CD8-positive, alpha-beta memory T cell (primary cell): ENCODE measurements around the gene TCHP. TPM values are rescaled to one million over a fixed set of nuclear protein-coding genes. Genes with fewer than 3 reads are reported as not detected.

ENCODE experiments used
- CTCF ChIA-PET: fragments of 350-600 bp; sonication (Branson Sonifier 250); formaldehyde crosslinking; loops from one replicate; lab custom pipeline; 2021; ENCODE audit warnings: antibody characterized with exemption; lab: Charles Lee
- POLR2A ChIA-PET: fragments of 350-600 bp; sonication (Branson Sonifier 250); formaldehyde crosslinking; loops from one replicate; lab custom pipeline; 2021; ENCODE audit warnings: antibody characterized with exemption; lab: Charles Lee
- DNase-seq, 5 donors: peaks; one replicate each; pipeline versions ENCODE4 v3.0.0 to v3.0.0-alpha.2; 2020 to 2022; ENCODE audit warnings: mixed read lengths in 1 of 5
- H3K27ac ChIP-seq: one replicate; pipeline ENCODE4 v1.7.0; 2013; ENCODE audit warnings: low read depth, mild to moderate bottlenecking, low read length, moderate library complexity
- H3K27me3 ChIP-seq: 2 replicates; pipeline ENCODE4 v1.7.0; 2013; ENCODE audit warnings: low read length, mild to moderate bottlenecking; ENCODE audit not compliant: insufficient read depth, poor library complexity, severe bottlenecking
- H3K36me3 ChIP-seq: 2 replicates; pipeline ENCODE4 v1.7.0; 2013; ENCODE audit warnings: mild to moderate bottlenecking, low read length, moderate library complexity; ENCODE audit not compliant: insufficient read depth
- H3K4me1 ChIP-seq: 2 replicates; pipeline ENCODE4 v1.7.0; 2013; ENCODE audit warnings: mild to moderate bottlenecking, low read length, moderate library complexity; ENCODE audit not compliant: insufficient read depth
- H3K4me3 ChIP-seq: 2 replicates; pipeline ENCODE4 v1.7.0; 2013; ENCODE audit warnings: mild to moderate bottlenecking, low read length
- H3K9me3 ChIP-seq: 2 replicates; pipeline ENCODE4 v1.7.0; 2013; ENCODE audit warnings: mild to moderate bottlenecking, low read length
- H3K27ac Mint-ChIP-seq, 8 donors: one replicate each; pipeline ENCODE4 v1.8.0; 2020 to 2021; ENCODE audit warnings: mixed read lengths in 8 of 8, mild to moderate bottlenecking in 6 of 8, inconsistent platforms in 3 of 8, moderate library complexity in 3 of 8
- H3K27me3 Mint-ChIP-seq, 2 donors: one replicate each; pipeline ENCODE4 v1.8.0; 2020 to 2021; ENCODE audit warnings: mixed read lengths in 2 of 2, mild to moderate bottlenecking in 1 of 2, moderate library complexity in 1 of 2
- H3K36me3 Mint-ChIP-seq, 3 donors: one replicate each; pipeline ENCODE4 v1.8.0; 2020 to 2021; ENCODE audit warnings: mixed read lengths in 3 of 3, inconsistent platforms in 1 of 3, mild to moderate bottlenecking in 1 of 3
- H3K4me1 Mint-ChIP-seq, 3 donors: one replicate each; pipeline ENCODE4 v1.8.0; 2020 to 2021; ENCODE audit warnings: mixed read lengths in 3 of 3, inconsistent platforms in 1 of 3, mild to moderate bottlenecking in 1 of 3
- H3K4me3 Mint-ChIP-seq, 7 donors: one replicate each; pipeline ENCODE4 v1.8.0; 2020 to 2021; ENCODE audit warnings: mixed read lengths in 7 of 7, mild to moderate bottlenecking in 6 of 7, moderate library complexity in 4 of 7, inconsistent platforms in 2 of 7
- H3K9me3 Mint-ChIP-seq, 5 donors: one replicate each; pipeline ENCODE4 v1.8.0; 2020 to 2022; ENCODE audit warnings: mixed read lengths in 5 of 5, mild to moderate bottlenecking in 3 of 5, moderate library complexity in 2 of 5, inconsistent platforms in 1 of 5
- polyA plus RNA-seq: library from polyadenylated mRNA; unstranded; fragments of 300-500 nt; fragmentation: Illumina TruSeq; gene quantifications from one replicate; pipeline ENCODE4 v1.2.3, GENCODE V29; 2021
- total RNA-seq, 2 experiments: library from RNA; stranded (reverse); gene quantifications; one replicate each; pipeline ENCODE4 v1.2.3, GENCODE V29; 2021

The TCHP gene
- total and polyA plus RNA-seq, 3 experiments from 2014 or later, result 18.6 to 28.3 (median 27.7) TPM

GRCh38 chr12:109940339-109940923, 40.4 kb downstream of the TCHP start:
- Mint-ChIP-seq H3K9me3 (no peaks in the 10 kb centered on the region), H3K27me3 (no peaks in the 10 kb centered on the region), H3K4me3 (no peak overlapping the region), H3K4me1 (peaks cover 0 to 10% (median 4%) of the 10 kb centered on the region in 3 donors), H3K36me3 (peaks cover 4 to 71% (median 6%) of the 10 kb centered on the region in 3 donors), H3K27ac (peak overlapping the region in 2 of 8 donors; percentile 23 to 92)
- ChIA-PET POLR2A (no interaction called here), CTCF (interaction anchor here (0.9 to 1.3 kb wide), 2 partner anchors 10 to 29 kb away, joined by 3 read pairs; no protein-coding TSS in a partner anchor)
- Histone ChIP-seq H3K36me3 (peaks cover 31% of the 10 kb centered on the region), H3K4me1 (no peaks in the 10 kb centered on the region), H3K27ac (no peak overlapping the region), H3K9me3 (no peaks in the 10 kb centered on the region), H3K27me3 (no peaks in the 10 kb centered on the region), H3K4me3 (no peak overlapping the region)
- DNase-seq, result no peak

DNA sequence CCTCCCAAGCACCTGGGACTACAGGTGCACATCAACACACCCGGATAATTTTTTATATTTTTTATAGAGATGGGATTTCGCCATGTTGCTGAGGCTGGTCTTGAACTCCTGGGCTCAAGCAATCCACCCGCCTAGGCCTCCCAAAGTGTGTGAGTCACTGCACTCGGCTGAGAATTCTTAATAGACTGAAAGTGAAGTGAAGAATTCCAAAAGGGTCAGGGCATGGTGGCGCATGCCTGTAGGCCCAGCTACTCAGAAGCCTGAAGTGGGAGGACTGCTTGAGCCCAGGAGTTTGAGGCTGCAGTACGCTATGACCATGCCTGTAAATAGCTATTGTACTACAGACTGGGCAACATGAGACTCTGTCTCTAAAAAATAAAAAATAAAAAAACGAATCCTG, 43.7 kb downstream of the TCHP start:
- no peaks in the 10 kb centered on the region for H3K9me3 ChIP-seq
- H3K4me1 ChIP-seq, result peaks cover 16% of the 10 kb centered on the region
- H3K27me3 ChIP-seq, result no peaks in the 10 kb centered on the region
- POLR2A ChIA-PET, result no interaction called here
- Mint-ChIP-seq H3K4me3 (no peak overlapping the region), H3K9me3 (no peaks in the 10 kb centered on the region), H3K36me3 (peaks cover 0 to 65% (median 15%) of the 10 kb centered on the region in 3 donors), H3K27ac (no peak overlapping the region), H3K27me3 (peaks cover 0 to 2% of the 10 kb centered on the region in 2 donors), H3K4me1 (peaks cover 18 to 37% (median 27%) of the 10 kb centered on the region in 3 donors)
- DNase-seq, result no peak
- CTCF ChIA-PET, result no interaction called here
- H3K27ac ChIP-seq, result no peak overlapping the region
- H3K36me3 ChIP-seq, result peaks cover 16% of the 10 kb centered on the region
- no peak overlapping the region for H3K4me3 ChIP-seq

GRCh38 chr12:109944561-109945359, 44.7 kb downstream of the TCHP start:
- Histone ChIP-seq H3K27ac (no peak overlapping the region), H3K27me3 (no peaks in the 10 kb centered on the region), H3K4me1 (peaks cover 16% of the 10 kb centered on the region), H3K36me3 (peaks cover 17% of the 10 kb centered on the region), H3K9me3 (no peaks in the 10 kb centered on the region), H3K4me3 (no peak overlapping the region)
- peaks cover 0 to 2% of the 10 kb centered on the region in 2 donors for H3K27me3 Mint-ChIP-seq
- H3K9me3 Mint-ChIP-seq, result no peaks in the 10 kb centered on the region
- H3K4me3 Mint-ChIP-seq, result no peak overlapping the region
- peaks cover 0 to 68% (median 18%) of the 10 kb centered on the region in 3 donors for H3K36me3 Mint-ChIP-seq
- CTCF ChIA-PET, result no interaction called here
- peaks cover 18 to 43% (median 28%) of the 10 kb centered on the region in 3 donors for H3K4me1 Mint-ChIP-seq
- H3K27ac Mint-ChIP-seq, result peak overlapping the region in 5 of 8 donors; percentile 18 to 85 (median 54)
- DNase-seq, result no peak
- POLR2A ChIA-PET, result interaction anchor here (0.5 to 0.7 kb wide), 2 partner anchors 12 to 126 kb away, joined by 3 read pairs; no protein-coding TSS in a partner anchor

- Histone ChIP-seq H3K9me3 (no peaks in the 10 kb centered on the region), H3K27ac (no peak overlapping the region), H3K27me3 (no peaks in the 10 kb centered on the region), H3K36me3 (peaks cover 34% of the 10 kb centered on the region), H3K4me1 (peaks cover 16% of the 10 kb centered on the region), H3K4me3 (no peak overlapping the region)
- peak overlapping the region; percentile 24 to 91 (median 63) for H3K27ac Mint-ChIP-seq
- CTCF ChIA-PET, result no interaction called here
- H3K27me3 Mint-ChIP-seq, result peaks cover 0 to 2% of the 10 kb centered on the region in 2 donors
- POLR2A ChIA-PET, result no interaction called here
- peaks cover 18 to 45% (median 27%) of the 10 kb centered on the region in 3 donors for H3K4me1 Mint-ChIP-seq
- no peaks in the 10 kb centered on the region for H3K9me3 Mint-ChIP-seq
- H3K36me3 Mint-ChIP-seq, result peaks cover under 1 to 76% (median 24%) of the 10 kb centered on the region in 3 donors
- DNase-seq, result no peak
- peak overlapping the region in 1 of 7 donors; percentile 6 for H3K4me3 Mint-ChIP-seq
Measured at GRCh38 chr12:109946505-109946904, 46.4 kb downstream of the TCHP start.

DNA sequence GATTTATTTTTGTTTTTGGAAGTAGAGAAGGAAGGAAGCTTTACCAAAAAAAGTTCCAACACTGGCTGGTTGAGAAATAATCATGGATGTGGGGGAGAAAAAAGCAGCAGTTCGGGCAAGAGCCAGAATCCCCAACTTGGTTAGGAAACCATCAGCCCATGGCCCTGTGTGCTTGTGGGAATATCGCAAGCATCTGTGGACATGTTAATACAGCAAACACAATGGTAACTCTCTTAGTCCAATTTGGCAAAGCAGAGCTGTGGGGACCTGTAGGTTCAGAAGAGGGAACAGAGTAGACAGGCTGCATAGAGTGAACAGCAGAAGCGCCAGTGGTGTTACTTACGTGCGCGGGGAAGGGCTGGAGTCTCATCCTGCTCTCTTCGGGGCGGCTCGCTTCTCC, 46.8 kb downstream of the TCHP start:
- Histone ChIP-seq H3K4me3 (no peak overlapping the region), H3K36me3 (peaks cover 38% of the 10 kb centered on the region), H3K4me1 (peaks cover 16% of the 10 kb centered on the region), H3K27ac (no peak overlapping the region), H3K9me3 (no peaks in the 10 kb centered on the region), H3K27me3 (no peaks in the 10 kb centered on the region)
- POLR2A ChIA-PET, result no interaction called here
- Mint-ChIP-seq H3K4me3 (peak overlapping the region in 1 of 7 donors; percentile 6), H3K36me3 (peaks cover 4 to 80% (median 27%) of the 10 kb centered on the region in 3 donors), H3K27me3 (peaks cover 0 to 2% of the 10 kb centered on the region in 2 donors), H3K4me1 (peaks cover 18 to 45% (median 27%) of the 10 kb centered on the region in 3 donors), H3K27ac (peak overlapping the region; percentile 35 to 91 (median 71)), H3K9me3 (no peaks in the 10 kb centered on the region)
- CTCF ChIA-PET, result no interaction called here
- DNase-seq, result no peak

DNA sequence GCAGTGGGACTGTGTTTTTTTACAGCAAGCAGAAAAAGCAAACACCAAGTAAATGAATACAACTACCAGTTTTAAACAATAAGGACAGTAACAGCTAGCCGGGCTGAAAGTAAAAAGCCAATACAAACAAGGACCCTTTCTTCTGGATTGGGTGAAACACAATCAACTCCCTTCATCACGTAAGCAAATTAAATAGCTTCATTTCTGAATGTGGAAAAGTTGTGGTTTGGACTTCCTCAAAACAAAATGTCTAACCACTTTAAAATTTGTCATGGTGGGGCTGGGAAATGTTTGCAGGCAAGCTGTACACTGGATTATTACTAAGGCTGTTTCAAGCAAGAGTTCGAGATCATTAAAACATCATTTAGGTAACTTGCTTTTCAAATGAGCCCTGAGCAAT, 47.4 kb downstream of the TCHP start:
- Histone ChIP-seq H3K27ac (no peak overlapping the region), H3K4me1 (peaks cover 16% of the 10 kb centered on the region), H3K4me3 (no peak overlapping the region), H3K36me3 (peaks cover 44% of the 10 kb centered on the region), H3K9me3 (no peaks in the 10 kb centered on the region), H3K27me3 (no peaks in the 10 kb centered on the region)
- DNase-seq, result no peak
- H3K27me3 Mint-ChIP-seq, result peaks cover 0 to 2% of the 10 kb centered on the region in 2 donors
- no peak overlapping the region for H3K4me3 Mint-ChIP-seq
- ChIA-PET POLR2A (no interaction called here), CTCF (no interaction called here)
- peak overlapping the region; percentile 12 to 91 (median 71) for H3K27ac Mint-ChIP-seq
- H3K4me1 Mint-ChIP-seq, result peaks cover 18 to 45% (median 27%) of the 10 kb centered on the region in 3 donors
- H3K9me3 Mint-ChIP-seq, result no peaks in the 10 kb centered on the region
- H3K36me3 Mint-ChIP-seq, result peaks cover 10 to 85% (median 27%) of the 10 kb centered on the region in 3 donors

- Histone ChIP-seq H3K27ac (no peak overlapping the region), H3K4me1 (peaks cover 16% of the 10 kb centered on the region), H3K9me3 (no peaks in the 10 kb centered on the region), H3K27me3 (no peaks in the 10 kb centered on the region), H3K36me3 (peaks cover 53% of the 10 kb centered on the region), H3K4me3 (no peak overlapping the region)
- CTCF ChIA-PET, result no interaction called here
- H3K27ac Mint-ChIP-seq, result peak overlapping the region; percentile 5 to 76 (median 50)
- peaks cover 18 to 45% (median 27%) of the 10 kb centered on the region in 3 donors for H3K4me1 Mint-ChIP-seq
- H3K4me3 Mint-ChIP-seq, result no peak overlapping the region
- peaks cover 0 to 2% of the 10 kb centered on the region in 2 donors for H3K27me3 Mint-ChIP-seq
- DNase-seq, result no peak
- POLR2A ChIA-PET, result no interaction called here
- peaks cover 14 to 86% (median 29%) of the 10 kb centered on the region in 3 donors for H3K36me3 Mint-ChIP-seq
- H3K9me3 Mint-ChIP-seq, result no peaks in the 10 kb centered on the region
Measured at GRCh38 chr12:109948368-109948767, 48.3 kb downstream of the TCHP start.

DNA sequence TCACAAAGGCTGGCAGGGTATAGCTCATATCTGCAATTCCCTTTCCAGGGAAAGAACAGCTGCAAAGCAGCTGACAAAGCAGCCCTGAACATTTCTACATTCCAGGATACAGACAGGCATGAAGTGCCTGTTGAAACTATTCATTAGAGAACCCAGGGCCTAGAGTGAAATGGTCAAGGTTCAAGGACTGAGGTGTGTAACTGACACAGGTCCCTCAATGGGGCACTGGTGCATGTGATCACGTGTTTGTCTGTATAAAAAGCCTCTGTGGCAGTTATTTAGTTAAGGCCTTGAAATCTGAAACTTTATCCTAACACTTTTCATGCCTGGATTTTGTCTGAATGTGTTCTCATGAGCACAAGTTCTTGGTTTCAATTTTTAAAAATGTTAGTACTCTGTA, 49.0 kb downstream of the TCHP start:
- Mint-ChIP-seq H3K9me3 (no peaks in the 10 kb centered on the region), H3K36me3 (peaks cover 14 to 92% (median 29%) of the 10 kb centered on the region in 3 donors), H3K27me3 (peaks cover 0 to 2% of the 10 kb centered on the region in 2 donors), H3K4me3 (no peak overlapping the region), H3K27ac (peak overlapping the region in 5 of 8 donors; percentile 12 to 70 (median 54)), H3K4me1 (peaks cover 18 to 45% (median 27%) of the 10 kb centered on the region in 3 donors)
- H3K4me3 ChIP-seq, result no peak overlapping the region
- DNase-seq, result no peak
- H3K4me1 ChIP-seq, result peaks cover 16% of the 10 kb centered on the region
- H3K27me3 ChIP-seq, result no peaks in the 10 kb centered on the region
- ChIA-PET POLR2A (no interaction called here), CTCF (no interaction called here)
- H3K36me3 ChIP-seq, result peaks cover 58% of the 10 kb centered on the region
- no peak overlapping the region for H3K27ac ChIP-seq
- H3K9me3 ChIP-seq, result no peaks in the 10 kb centered on the region
